8988T (cell line): ENCODE data around the gene DNAJB14.

ENCODE experiments used
- DNase-seq: peaks from one replicate; pipeline ENCODE4 v3.0.0; 2011

Gene DNAJB14

DNA sequence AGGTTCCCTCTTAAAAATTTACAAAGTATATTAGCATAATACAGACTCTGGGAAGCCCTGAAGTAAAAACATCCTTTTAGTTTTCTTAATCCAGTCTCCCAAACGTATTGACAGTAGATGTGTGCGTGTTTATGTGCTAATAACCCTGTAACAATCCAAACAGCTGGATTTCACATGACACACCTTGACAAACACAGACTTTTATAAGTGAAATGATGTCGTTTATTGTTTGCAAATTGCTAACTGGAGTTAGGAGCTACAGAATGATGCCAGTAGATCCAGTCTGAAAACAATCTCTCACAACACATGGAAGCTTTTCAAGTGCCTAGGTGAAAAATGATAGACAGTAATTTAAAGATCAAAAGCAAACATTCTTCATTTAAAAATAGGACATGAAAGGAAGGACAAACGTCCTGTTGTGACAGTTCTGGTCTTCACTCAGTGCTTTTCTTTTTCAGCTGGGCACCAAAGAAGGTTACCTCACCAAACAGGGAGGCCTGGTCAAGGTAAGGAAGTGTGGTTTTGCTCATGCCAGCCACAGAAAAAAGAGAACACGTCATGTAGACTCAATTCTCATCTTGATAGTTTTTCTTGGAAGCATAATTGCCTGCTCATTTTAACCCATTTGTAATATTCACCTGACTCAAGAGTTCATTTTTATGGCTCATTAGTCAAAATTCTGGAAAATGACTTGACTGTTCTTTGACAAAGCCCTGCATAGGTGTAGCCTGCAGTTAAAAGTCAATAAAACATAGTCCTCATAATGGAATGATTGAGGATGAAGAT is 85.1 kb downstream of the DNAJB14 start:
- DNase-seq, result no peak

DNA sequence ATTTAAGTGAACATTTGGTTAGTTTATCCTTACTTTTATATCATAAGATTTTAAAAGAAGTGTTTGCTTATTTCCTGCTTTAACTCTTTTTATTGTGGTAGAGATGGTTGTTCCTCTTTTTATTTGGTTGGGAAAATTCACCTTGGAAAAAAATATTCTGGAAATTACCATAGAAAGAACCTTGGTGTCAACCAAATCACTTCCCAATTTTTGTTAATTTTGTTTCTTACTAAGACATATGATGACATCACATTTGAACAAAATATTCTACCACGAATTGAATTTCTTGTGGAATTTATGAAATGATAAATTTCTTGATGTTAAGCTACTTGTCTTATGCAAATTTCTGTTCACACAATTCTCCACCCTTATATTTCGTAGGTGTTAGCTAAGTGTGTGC is 85.9 kb downstream of the DNAJB14 start:
- no peak for DNase-seq

DNA sequence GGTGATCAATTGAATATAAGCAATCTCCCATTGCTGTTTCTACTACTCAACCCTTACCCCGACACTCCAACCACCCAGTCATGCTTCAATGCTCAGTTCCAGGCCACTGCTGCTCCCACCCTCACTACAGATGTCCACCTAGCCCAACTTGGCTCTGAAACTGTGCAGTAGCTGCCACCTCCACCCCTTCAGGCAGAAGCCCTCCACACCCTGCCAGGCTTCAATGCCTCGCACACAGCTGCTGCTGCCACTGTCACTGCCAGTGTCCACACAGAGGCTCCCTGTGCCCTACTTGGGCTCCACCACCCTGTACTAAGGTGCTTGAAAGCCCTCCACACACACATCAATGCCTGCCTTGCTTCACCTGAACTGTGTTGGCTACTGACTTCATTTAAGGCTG is 86.8 kb downstream of the DNAJB14 start:
- no peak for DNase-seq

DNA sequence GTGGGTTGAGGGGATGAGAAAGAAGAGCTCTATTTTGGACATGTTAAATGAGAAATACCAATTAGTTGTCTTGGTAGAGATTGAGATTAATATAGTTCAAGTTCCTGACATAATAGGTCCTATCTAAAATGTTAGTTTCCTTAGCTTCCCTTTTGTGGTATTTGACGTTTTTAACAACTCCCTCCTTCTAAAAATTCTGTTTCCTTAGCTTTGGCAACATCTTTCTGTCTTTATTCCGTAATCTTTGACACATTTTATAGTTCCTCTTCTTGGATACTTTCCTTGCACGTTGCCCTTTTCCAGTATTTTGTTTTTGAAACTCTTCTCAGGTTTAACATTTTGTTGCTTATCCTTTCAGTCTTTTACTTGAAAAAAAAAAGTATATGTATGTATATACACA is 89.1 kb downstream of the DNAJB14 start:
- DNase-seq, result no peak

DNA sequence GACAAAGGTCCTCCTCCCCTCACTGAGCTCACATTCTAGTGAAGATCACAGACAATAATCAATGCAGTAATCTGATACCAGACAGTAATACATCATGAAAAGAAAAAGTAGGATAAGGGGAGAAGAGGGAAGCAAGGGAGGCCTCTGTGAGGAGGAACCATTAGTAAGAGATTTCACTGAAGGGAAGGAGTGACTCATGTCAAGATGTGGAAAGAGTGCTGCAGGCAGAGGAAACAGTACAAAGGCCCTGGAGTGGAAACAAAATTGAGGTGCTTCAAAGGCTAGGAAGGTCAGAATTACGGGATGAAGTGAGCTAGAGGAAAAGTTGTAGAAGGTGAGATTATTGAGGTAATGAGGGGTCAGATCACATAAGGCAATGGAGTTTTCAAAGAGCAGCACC is 90.3 kb downstream of the DNAJB14 start:
- DNase-seq, result no peak

DNA sequence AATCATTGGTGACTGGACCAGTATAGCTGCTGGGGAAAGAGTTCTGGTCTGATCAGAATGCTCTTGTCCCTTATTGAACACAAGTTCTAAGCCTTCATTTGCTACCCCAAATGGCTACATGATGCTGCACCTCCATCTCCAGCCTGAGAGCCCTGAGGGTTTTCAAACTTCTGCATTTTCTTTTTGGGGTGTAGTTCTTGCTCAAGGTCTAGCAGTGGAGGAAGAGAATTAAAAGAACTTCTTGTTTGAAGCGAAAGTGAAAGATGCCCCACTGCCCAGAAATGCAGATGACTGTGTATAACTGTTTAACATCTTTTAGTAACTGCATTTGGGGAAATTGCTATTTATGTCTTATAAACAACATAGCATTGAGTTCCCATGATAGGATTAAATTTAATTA is 90.7 kb downstream of the DNAJB14 start:
- DNase-seq, result no peak

DNA sequence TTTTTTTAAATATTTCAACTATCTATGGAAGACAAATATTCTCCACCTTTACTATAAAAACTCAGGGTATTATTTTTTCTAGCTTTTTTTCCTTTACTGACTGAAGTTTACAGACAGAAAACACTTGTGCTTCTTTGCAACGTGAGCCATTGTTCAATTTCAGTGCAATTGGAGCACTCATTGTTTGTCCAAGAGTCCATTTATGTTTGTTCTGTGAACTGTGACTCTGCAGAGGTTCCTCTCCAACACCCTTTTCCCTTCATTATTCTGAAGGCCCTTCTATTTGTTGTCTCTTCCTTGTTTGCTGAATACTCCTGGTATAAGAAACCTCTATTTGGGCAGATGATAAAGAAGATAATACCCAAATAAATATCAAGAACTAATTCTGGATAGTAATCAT is 92.4 kb downstream of the DNAJB14 start:
- DNase-seq, result no peak

DNA sequence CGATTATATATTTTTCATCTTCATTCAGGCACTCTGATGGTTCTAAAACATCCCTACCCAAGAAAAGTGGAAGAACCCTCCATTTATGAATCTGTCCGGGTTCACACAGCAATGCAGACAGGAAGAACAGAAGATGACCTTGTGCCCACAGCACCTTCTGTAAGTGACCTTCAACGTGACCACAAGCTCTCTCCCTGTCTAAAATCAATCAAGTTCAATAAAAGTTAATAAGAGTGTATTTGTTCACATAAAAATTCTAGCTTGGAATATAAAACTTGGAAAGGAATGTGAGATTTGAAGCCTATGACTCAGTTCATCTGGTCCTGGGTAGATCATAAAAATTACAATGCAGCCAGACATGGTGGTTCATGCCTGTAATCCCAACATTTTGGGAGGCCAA is 93.2 kb downstream of the DNAJB14 start:
- no peak for DNase-seq

DNA sequence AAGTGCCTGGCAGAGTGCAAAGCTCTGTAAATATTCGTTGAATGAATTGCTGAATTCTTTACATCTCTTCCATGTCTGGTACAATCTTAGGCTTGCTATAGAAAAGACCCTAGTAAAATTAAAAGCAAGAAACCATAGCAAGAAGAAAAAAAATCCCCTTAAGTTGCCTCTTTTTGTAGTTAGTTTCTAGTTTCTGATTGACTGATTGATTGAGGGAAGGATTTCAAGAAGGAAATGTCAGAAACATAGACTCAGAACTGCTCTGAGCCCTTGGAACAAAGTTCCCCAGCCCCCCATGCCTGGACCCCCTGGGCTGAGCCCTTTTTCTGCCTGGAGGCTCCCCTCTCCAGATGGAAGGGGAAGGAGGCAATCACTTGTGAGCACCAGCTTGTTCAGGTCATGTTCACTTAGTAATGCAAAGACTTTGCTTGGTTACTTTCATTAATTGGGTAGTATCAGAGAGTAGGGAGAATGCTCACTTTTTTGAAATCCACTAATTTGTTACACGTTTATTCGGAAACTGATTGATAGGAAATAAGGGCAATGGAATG is 94.1 kb downstream of the DNAJB14 start:
- no peak for DNase-seq

DNA sequence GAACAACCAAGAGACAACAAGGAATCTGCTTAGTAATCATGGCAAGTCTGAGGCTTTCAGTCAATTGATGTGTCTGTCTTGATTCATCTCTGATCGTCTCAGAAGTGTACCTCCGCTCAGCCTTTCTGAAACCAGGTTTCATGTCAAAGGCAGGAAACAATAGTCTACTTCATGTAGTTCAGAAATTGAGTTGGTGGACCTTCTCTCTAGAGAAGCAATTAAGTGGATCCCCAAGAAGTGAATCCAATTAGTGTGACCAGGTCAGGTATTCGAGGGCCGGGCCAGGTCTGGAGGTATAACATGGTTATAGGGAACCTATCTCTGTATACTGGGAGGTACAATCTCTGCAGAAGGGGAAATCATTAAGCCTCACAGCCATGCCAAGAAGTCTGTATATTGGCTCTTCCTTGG is 97.8 kb downstream of the DNAJB14 start:
- DNase-seq, result no peak

DNA sequence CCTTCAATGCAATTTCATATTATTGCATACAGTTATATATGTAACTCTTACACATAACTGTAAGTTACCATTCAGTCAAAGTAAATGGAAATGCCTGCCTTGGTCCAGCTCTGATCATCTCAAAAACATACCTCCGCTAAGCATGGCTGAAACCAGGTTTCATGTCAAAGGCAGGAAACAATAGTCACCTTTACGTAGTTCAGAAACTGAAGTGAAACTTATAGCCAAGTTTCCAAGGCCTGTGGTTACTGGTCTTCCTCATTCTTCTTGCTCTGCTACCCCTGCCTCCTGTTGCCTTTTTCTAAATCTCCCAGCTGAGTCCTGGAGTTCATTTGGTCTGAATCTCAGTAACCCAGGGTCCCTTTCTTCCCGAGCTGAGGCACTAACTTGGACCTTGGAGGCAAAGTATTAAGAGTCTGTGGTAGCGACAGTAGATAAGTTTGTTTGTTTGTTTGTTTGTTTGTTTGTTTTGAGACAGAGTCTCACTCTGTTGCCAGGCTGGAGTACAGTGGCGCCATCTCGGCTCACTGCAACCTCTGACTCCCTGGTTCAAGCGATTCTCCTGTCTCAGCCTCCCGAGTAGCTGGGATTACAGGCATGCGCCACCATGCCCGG is 98.9 kb downstream of the DNAJB14 start:
- DNase-seq, result no peak

DNA sequence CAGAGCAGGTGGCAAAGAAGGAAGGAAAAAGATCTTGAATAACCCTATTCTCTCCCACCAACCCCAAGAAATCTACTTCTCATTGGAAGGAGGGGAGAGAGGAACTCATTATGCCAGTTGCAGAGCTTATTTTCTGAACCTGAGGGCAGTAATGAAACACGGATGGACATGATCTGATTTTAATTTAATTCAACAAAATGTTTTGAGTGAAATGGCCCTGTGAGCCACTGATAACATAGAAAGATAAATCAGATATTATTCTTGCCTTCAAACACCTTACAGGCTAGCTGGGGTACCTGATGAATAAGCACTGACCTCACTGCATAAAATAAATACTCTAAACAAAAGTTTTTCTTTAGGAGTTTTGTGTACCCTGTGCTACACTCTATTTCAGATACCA is 99.5 kb downstream of the DNAJB14 start:
- DNase-seq, result no peak
